HepG2 (cell line): Measurements from ENCODE around the gene CGB8. TPM values are rescaled to one million over a fixed set of nuclear protein-coding genes. Genes with fewer than 3 reads are reported as not detected.
A peak's percentile ranks its signal among the peaks of the same experiment; 100 is the strongest.

ENCODE experiments used
- ATAC-seq: fragments of 200-7000 bp; cut with Tn5 transposase; 3 replicates; pipeline ENCODE4 v1.9.1; 2020; ENCODE audit warnings: mild to moderate bottlenecking, moderate library complexity
- BruUV-seq: library from RNA; stranded (reverse); fragments of 400-500 nt; replicated peaks from 2 replicates; lab custom pipeline; 2021; lab: Mats Ljungman, UMichigan
- CTCF ChIA-PET: fragments of 300-600 bp; formaldehyde crosslinking; extraction: SDS; loops from one replicate; lab custom pipeline; 2021; ENCODE audit warnings: low total read pairs, inconsistent platforms, low intra/inter-chr PET ratio; lab: Yijun Ruan, JAX
- POLR2A ChIA-PET: fragments of 350-600 bp; sonication (Branson Sonifier 250); formaldehyde crosslinking; loops from one replicate; lab custom pipeline; 2020; ENCODE audit warnings: antibody characterized with exemption, inconsistent platforms; lab: Yijun Ruan, JAX
- DNase-seq: peaks from one replicate; pipeline ENCODE4 v3.0.0-alpha.2; 2015; ENCODE audit warnings: low spot score
- FAIRE-seq: peaks from 3 replicates; lab custom pipeline; 2011; peaks lifted over from hg19 to GRCh38; lab: Jason Lieb, UNC
- H2AFZ ChIP-seq: one replicate; pipeline ENCODE4 v1.6.1; 2011; ENCODE audit warnings: low read length, inconsistent platforms
- H3K27ac ChIP-seq: fragments of 300-600 bp; 3 replicates; pipeline ENCODE4 v1.8.0; 2011; ENCODE audit warnings: mixed run types, mild to moderate bottlenecking, mixed read lengths, low read length, inconsistent platforms; ENCODE audit not compliant: insufficient read depth; ENCODE audit errors: extremely low read length
- H3K27me3 ChIP-seq, 2 experiments: fragments of 200-600 bp in 1 of 2; 2 replicates in 1 of 2; 3 replicates in 1 of 2; pipeline versions ENCODE4 v1.6.0 to v1.8.0; 2011; ENCODE audit warnings: low read length in 2 of 2, mild to moderate bottlenecking in 2 of 2, moderate library complexity in 2 of 2, inconsistent platforms in 1 of 2; ENCODE audit not compliant: insufficient read depth in 2 of 2, control insufficient read depth in 1 of 2
- H3K36me3 ChIP-seq, 2 experiments: fragments of 200-600 bp in 1 of 2; replicated peaks in 1 of 2; 2 replicates in 1 of 2; 3 replicates in 1 of 2; pipeline versions ENCODE4 v1.5.1 to v1.8.0; 2011; ENCODE audit warnings: low read length in 2 of 2, inconsistent platforms in 1 of 2; ENCODE audit not compliant: insufficient read depth in 2 of 2, control insufficient read depth in 1 of 2
- H3K4me1 ChIP-seq: 2 replicates; pipeline ENCODE4 v1.5.1; 2012; ENCODE audit warnings: low read length, inconsistent platforms; ENCODE audit not compliant: insufficient read depth
- H3K4me2 ChIP-seq: 2 replicates; pipeline ENCODE4 v1.6.0; 2011; ENCODE audit warnings: low read depth, low read length, inconsistent platforms
- H3K4me3 ChIP-seq, 3 experiments: fragments of 200-600 bp in 1 of 3; sonication (generic), shearing (Covaris generic) in 1 of 3; replicated peaks in 1 of 3; 2 replicates each; pipeline ENCODE4 v1.5.1; 2011 to 2016; ENCODE audit warnings: low read length in 3 of 3, inconsistent platforms in 2 of 3, low read depth in 2 of 3, mild to moderate bottlenecking in 2 of 3, control low read depth in 1 of 3, mixed read lengths in 1 of 3; ENCODE audit not compliant: insufficient read depth in 1 of 3
- H3K79me2 ChIP-seq: one replicate; pipeline ENCODE4 v1.6.1; 2011; ENCODE audit warnings: low read length, inconsistent platforms; ENCODE audit not compliant: insufficient read depth
- H3K9ac ChIP-seq: 2 replicates; pipeline ENCODE4 v1.6.0; 2011; ENCODE audit warnings: mild to moderate bottlenecking, low read depth, low read length, inconsistent platforms; ENCODE audit not compliant: insufficient read depth
- H3K9me3 ChIP-seq: 2 replicates; pipeline ENCODE4 v1.5.1; 2012; ENCODE audit warnings: mild to moderate bottlenecking, low read length
- H4K20me1 ChIP-seq: 2 replicates; pipeline ENCODE4 v1.6.0; 2011; ENCODE audit warnings: inconsistent platforms, mild to moderate bottlenecking, low read length, moderate library complexity; ENCODE audit not compliant: insufficient read depth
- ETV5 ChIP-seq: IDR thresholded peaks from 2 replicates; pipeline ENCODE4 v1.6.1; 2018; ENCODE audit warnings: missing biosample characterization, missing genetic modification reagents, inconsistent platforms, borderline replicate concordance
- HNF4G ChIP-seq, 2 experiments: sonication (generic) in 1 of 2; formaldehyde crosslinking in 1 of 2; IDR thresholded peaks; 2 replicates each; pipeline versions ENCODE4 v1.4.0 to v1.6.1; 2011 to 2020; ENCODE audit warnings: borderline replicate concordance in 2 of 2, low read depth in 2 of 2, mild to moderate bottlenecking in 2 of 2, low read length in 1 of 2, missing genetic modification reagents in 1 of 2, moderate library complexity in 1 of 2
- HNRNPLL ChIP-seq: fragments of 200-400 bp; formaldehyde crosslinking; IDR thresholded peaks from 2 replicates; pipeline ENCODE4 v1.6.1; 2017; ENCODE audit warnings: mild to moderate bottlenecking, low read depth, low read length; ENCODE audit not compliant: poor library complexity, severe bottlenecking
- NCOR1 ChIP-seq: fragments of 200-600 bp; sonication (generic); IDR thresholded peaks from 2 replicates; pipeline ENCODE4 v1.7.0; 2017; ENCODE audit warnings: antibody characterized with exemption, low read length, borderline replicate concordance
- NFIC ChIP-seq: IDR thresholded peaks from 2 replicates; pipeline ENCODE4 v1.6.1; 2012; ENCODE audit warnings: mild to moderate bottlenecking, low read length, inconsistent platforms
- POGZ ChIP-seq: sonication (generic); formaldehyde crosslinking; IDR thresholded peaks from 2 replicates; pipeline ENCODE4 v1.4.0; 2020; ENCODE audit warnings: mild to moderate bottlenecking, missing genetic modification reagents
- TBL1XR1 ChIP-seq: fragments of 150-350 bp; IDR thresholded peaks from 2 replicates; pipeline ENCODE4 v1.6.1; 2014; ENCODE audit warnings: borderline replicate concordance, low read length; ENCODE audit not compliant: partially characterized antibody
- ZFAT ChIP-seq: sonication (generic); formaldehyde crosslinking; conservative IDR thresholded peaks from 2 replicates; pipeline ENCODE4 v1.8.1; 2023; ENCODE audit warnings: missing genetic modification reagents, inconsistent platforms
- ZFP36L2 ChIP-seq: sonication (generic); formaldehyde crosslinking; IDR thresholded peaks from 2 replicates; pipeline ENCODE4 v1.4.0; 2020; ENCODE audit warnings: missing genetic modification reagents
- ZFP90 ChIP-seq: sonication (generic); formaldehyde crosslinking; IDR thresholded peaks from 2 replicates; pipeline ENCODE4 v1.8.0; 2022; ENCODE audit warnings: missing genetic modification reagents, mild to moderate bottlenecking, inconsistent platforms, borderline replicate concordance
- ZNF564 ChIP-seq: sonication (generic); formaldehyde crosslinking; IDR thresholded peaks from 2 replicates; pipeline ENCODE4 v1.8.1; 2023; ENCODE audit warnings: mild to moderate bottlenecking, missing genetic modification reagents
- ZNF644 ChIP-seq: IDR thresholded peaks from 2 replicates; pipeline ENCODE4 v1.6.1; 2016; ENCODE audit warnings: low read depth
- ZSCAN21 ChIP-seq: sonication (generic); formaldehyde crosslinking; IDR thresholded peaks from 2 replicates; pipeline ENCODE4 v1.8.0; 2022; ENCODE audit warnings: mild to moderate bottlenecking, missing genetic modification reagents, moderate library complexity, borderline replicate concordance
- ZSCAN22 ChIP-seq: sonication (generic); formaldehyde crosslinking; IDR thresholded peaks from 2 replicates; pipeline ENCODE4 v1.4.0; 2020; ENCODE audit warnings: mild to moderate bottlenecking, missing genetic modification reagents
- WGBS: methylation state at CpG from one replicate; pipeline ENCODE4 v1.1.6; 2017; ENCODE audit warnings: low lambda C conversion rate; 5-methylcytosine and 5-hydroxymethylcytosine counted together
- in situ Hi-C: cut with HindIII; loops from 2 replicates; pipeline ENCODE4 v1.10.0; 2017; ENCODE audit warnings: low pct_unique_long_range_greater_than_20kb; ENCODE audit not compliant: extremely low pct_ligation_motif_present
- intact Hi-C: fragments of 100-400 bp; cut with micrococcal nuclease; formaldehyde crosslinking; loops from one replicate; pipeline ENCODE4 v1.10.0; 2022; ENCODE audit not compliant: unreplicated experiment
- polyA plus RNA-seq, 8 experiments: library from polyadenylated mRNA; depleted of rRNA in 3 of 8; stranded (reverse) in 7 of 8; unstranded in 1 of 8; fragments of >200 nt; fragmentation: Illumina TruSeq in 4 of 8; extraction: Trizol in 4 of 8; gene quantifications; 2 replicates each; pipeline versions ENCODE4 v1.2.1 to v1.2.3, GENCODE V29; 2011 to 2016; ENCODE audit warnings: low read depth in 4 of 8, missing spikeins in 1 of 8, mixed read lengths in 1 of 8; ENCODE audit not compliant: insufficient read depth in 1 of 8
- total RNA-seq, 5 experiments: library from RNA; depleted of rRNA; stranded (reverse); fragments of >200 nt; fragmentation: Illumina TruSeq; extraction: Trizol; gene quantifications; 2 replicates each; pipeline ENCODE4 v1.2.3, GENCODE V29; 2016; ENCODE audit warnings: low read depth in 1 of 5
- TF ChIP-seq, protein P1 (sequence below), 2 experiments: fragments of 450-650 bp in 1 of 2; sonication (generic) in 1 of 2; formaldehyde crosslinking; IDR thresholded peaks; 2 replicates each; pipeline versions ENCODE4 v1.5.0 to v1.8.0; 2020 to 2022; ENCODE audit warnings: mild to moderate bottlenecking in 1 of 2, missing genetic modification reagents in 1 of 2
- TF ChIP-seq, protein P2 (sequence below): sonication (generic); formaldehyde crosslinking; IDR thresholded peaks from 2 replicates; pipeline ENCODE4 v1.5.0; 2020; ENCODE audit warnings: mild to moderate bottlenecking, missing genetic modification reagents
- TF ChIP-seq, protein P3 (sequence below): sonication (generic); formaldehyde crosslinking; IDR thresholded peaks from 2 replicates; pipeline ENCODE4 v1.5.0; 2020; ENCODE audit warnings: mild to moderate bottlenecking, missing genetic modification reagents

Gene CGB8
- total and polyA plus RNA-seq, 2 of the 13 experiments (the other 11 are each of a cell fraction or from before 2014, with no cell fraction given): not detected

DNA sequence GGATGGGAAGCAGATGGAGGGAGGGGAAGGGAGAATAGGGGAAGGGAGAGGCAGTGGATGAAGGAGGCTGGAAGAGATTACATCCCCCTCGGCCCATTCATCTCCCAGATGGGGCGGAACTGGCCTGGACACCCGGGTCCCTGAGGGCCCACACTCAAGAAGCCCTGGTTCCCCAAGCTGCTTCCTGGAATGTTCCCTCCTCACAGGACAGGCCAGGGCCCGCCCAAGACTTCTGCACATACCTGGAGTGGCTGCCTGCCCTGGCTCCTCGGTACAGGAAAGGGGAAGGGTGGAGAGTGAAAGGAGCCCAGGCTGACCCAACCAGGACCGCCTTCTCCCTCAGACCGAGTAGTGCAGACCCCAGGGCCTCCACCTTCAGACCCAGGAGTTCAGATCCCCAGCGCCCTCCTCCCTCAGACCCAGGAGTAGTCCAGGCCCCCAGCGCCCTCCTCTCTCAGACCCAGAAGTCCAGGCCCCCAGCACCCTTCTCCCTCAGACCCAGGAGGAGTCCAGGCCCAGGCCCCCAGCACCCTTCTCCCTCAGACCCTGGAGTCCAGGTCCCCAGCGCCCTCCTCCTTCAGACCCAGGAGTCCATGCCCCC is 15.2 kb upstream of the CGB8 start:
- DNase-seq (no peak), FAIRE-seq (no peak), ATAC-seq (peak; percentile 17; the same call in 1 of the 3 replicates)
- no peaks in the 10 kb centered on the region for H3K36me3 ChIP-seq
- in situ Hi-C loops (no loop called here), intact Hi-C loops (no loop called here)
- H3K27ac ChIP-seq: no peak overlapping the region
- TF ChIP-seq ZNF564: no peak
- no peak for TF ChIP-seq ZSCAN21 (CRISPR knock-in tag)
- no peak for TF ChIP-seq POGZ (CRISPR knock-in tag)
- peak; percentile 5 for TF ChIP-seq HNRNPLL
- no peak for TF ChIP-seq NFIC
- TF ChIP-seq, protein P1, sequence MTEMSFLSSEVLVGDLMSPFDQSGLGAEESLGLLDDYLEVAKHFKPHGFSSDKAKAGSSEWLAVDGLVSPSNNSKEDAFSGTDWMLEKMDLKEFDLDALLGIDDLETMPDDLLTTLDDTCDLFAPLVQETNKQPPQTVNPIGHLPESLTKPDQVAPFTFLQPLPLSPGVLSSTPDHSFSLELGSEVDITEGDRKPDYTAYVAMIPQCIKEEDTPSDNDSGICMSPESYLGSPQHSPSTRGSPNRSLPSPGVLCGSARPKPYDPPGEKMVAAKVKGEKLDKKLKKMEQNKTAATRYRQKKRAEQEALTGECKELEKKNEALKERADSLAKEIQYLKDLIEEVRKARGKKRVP (CRISPR knock-in tag; IDR thresholded peaks at IDR 0.05): no peak
- no peak for TF ChIP-seq NCOR1
- no peak for TF ChIP-seq TBL1XR1
- no peak for TF ChIP-seq ZFP36L2 (CRISPR knock-in tag)
- TF ChIP-seq ZFAT: no peak
- TF ChIP-seq ETV5 (CRISPR knock-in tag): no peak
- no peak for TF ChIP-seq ZFP90
- TF ChIP-seq ZNF644: no peak
- peak; percentile 64; the same call in 1 of the 2 replicates for TF ChIP-seq ZSCAN22 (CRISPR knock-in tag)
- TF ChIP-seq, protein P2, sequence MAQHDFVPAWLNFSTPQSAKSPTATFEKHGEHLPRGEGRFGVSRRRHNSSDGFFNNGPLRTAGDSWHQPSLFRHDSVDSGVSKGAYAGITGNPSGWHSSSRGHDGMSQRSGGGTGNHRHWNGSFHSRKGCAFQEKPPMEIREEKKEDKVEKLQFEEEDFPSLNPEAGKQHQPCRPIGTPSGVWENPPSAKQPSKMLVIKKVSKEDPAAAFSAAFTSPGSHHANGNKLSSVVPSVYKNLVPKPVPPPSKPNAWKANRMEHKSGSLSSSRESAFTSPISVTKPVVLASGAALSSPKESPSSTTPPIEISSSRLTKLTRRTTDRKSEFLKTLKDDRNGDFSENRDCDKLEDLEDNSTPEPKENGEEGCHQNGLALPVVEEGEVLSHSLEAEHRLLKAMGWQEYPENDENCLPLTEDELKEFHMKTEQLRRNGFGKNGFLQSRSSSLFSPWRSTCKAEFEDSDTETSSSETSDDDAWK (CRISPR knock-in tag): no peak
- TF ChIP-seq HNF4G (IDR thresholded peaks at IDR 0.05; ENCODE audit: borderline replicate concordance, low read depth, low read length): no peak
- TF ChIP-seq HNF4G (CRISPR knock-in tag; IDR thresholded peaks at IDR 0.05; ENCODE audit: borderline replicate concordance, low read depth): no peak
- TF ChIP-seq, protein P3, sequence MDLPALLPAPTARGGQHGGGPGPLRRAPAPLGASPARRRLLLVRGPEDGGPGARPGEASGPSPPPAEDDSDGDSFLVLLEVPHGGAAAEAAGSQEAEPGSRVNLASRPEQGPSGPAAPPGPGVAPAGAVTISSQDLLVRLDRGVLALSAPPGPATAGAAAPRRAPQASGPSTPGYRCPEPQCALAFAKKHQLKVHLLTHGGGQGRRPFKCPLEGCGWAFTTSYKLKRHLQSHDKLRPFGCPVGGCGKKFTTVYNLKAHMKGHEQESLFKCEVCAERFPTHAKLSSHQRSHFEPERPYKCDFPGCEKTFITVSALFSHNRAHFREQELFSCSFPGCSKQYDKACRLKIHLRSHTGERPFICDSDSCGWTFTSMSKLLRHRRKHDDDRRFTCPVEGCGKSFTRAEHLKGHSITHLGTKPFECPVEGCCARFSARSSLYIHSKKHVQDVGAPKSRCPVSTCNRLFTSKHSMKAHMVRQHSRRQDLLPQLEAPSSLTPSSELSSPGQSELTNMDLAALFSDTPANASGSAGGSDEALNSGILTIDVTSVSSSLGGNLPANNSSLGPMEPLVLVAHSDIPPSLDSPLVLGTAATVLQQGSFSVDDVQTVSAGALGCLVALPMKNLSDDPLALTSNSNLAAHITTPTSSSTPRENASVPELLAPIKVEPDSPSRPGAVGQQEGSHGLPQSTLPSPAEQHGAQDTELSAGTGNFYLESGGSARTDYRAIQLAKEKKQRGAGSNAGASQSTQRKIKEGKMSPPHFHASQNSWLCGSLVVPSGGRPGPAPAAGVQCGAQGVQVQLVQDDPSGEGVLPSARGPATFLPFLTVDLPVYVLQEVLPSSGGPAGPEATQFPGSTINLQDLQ (CRISPR knock-in tag): no peak
- 24% methylated on average over 5 of the region's 10 CpGs for WGBS
- H3K9ac ChIP-seq: no peak overlapping the region
- CTCF ChIA-PET: no interaction called here
- no peaks in the 10 kb centered on the region for H3K79me2 ChIP-seq
- no peak overlapping the region for H2AFZ ChIP-seq
- no peaks in the 10 kb centered on the region for H3K9me3 ChIP-seq
- H3K4me3 ChIP-seq: peak overlapping the region in 1 of 3 experiments; percentile 28; a peak in 1 of 6 replicates
- POLR2A ChIA-PET: interaction anchor here (1.0 kb wide), 1 partner anchor 8 kb away, joined by 3 read pairs; no protein-coding TSS in a partner anchor
- peaks cover 8% of the 10 kb centered on the region; the same call in 1 of the 2 replicates for H3K4me1 ChIP-seq
- peak overlapping the region; percentile 39; the same call in 1 of the 2 replicates for H3K4me2 ChIP-seq
- BruUV-seq: no TSS peak
- no peaks in the 10 kb centered on the region for H4K20me1 ChIP-seq
- peaks cover 4 to 49% of the 10 kb centered on the region in 2 experiments; a peak in 4 of 5 replicates for H3K27me3 ChIP-seq
